ENCODE results near the gene GPN1.

GRCh38 chr2:27689424-27689823 lies 60.6 kb downstream of the GPN1 start:
- TF ChIP-seq CTCF (IDR thresholded peaks at IDR 0.05 in 8 of 11, conservative IDR thresholded peaks at IDR 0.05 in 3 of 11) (no peak), POLR2AphosphoS5 (IDR thresholded peaks at IDR 0.05) (no peak)

Data from spleen (tissue), 7 donors.